Pancreas (tissue), 10 donors: ENCODE data around the gene RSPO4. TPM values are rescaled to one million over a fixed set of nuclear protein-coding genes. Genes with fewer than 3 reads are reported as not detected.
"Not testable (repeated sequence)": the region's sequence is repeated elsewhere in the genome, so short reads cannot be mapped to it uniquely, and the experiment has no call there.

Source experiments
- ATAC-seq, 4 donors: fragments of 200-7000 bp; cut with Tn5 transposase; one replicate each; pipeline versions ENCODE4 v1.8.0 to v1.9.1; 2020; ENCODE audit warnings: mild to moderate bottlenecking in 4 of 4, moderate library complexity in 4 of 4
- DNase-seq, 6 donors: peaks; one replicate each; pipeline ENCODE4 v3.0.0-alpha.2; 2020
- FAIRE-seq: peaks from 2 replicates; lab custom pipeline; 2012; peaks lifted over from hg19 to GRCh38; lab: Jason Lieb, UNC
- H3K27ac ChIP-seq, 4 donors: fragments of 200-600 bp; sonication (generic); 1 replicate in 3 of 4; 2 replicates in 1 of 4; pipeline versions ENCODE4 v1.5.0 to v1.8.0; 2020
- H3K27me3 ChIP-seq, 4 donors: fragments of 200-600 bp; one replicate each; pipeline ENCODE4 v1.8.0; 2021
- H3K36me3 ChIP-seq, 3 donors: fragments of 200-600 bp; sonication (generic) in 1 of 3; one replicate each; pipeline versions ENCODE4 v1.5.0 to v1.8.0; 2020 to 2021
- H3K4me1 ChIP-seq, 3 donors: fragments of 200-600 bp; one replicate each; pipeline ENCODE4 v1.8.0; 2021
- H3K4me3 ChIP-seq, 4 donors: fragments of 200-600 bp; sonication (generic) in 2 of 4; one replicate each; pipeline versions ENCODE4 v1.5.0 to v1.8.0; 2020 to 2021
- H3K9me3 ChIP-seq, 4 donors: fragments of 200-600 bp; one replicate each; pipeline ENCODE4 v1.8.0; 2021
- CTCF ChIP-seq, 4 donors: fragments of 200-600 bp; sonication (generic) in 3 of 4; IDR thresholded peaks; one replicate each; pipeline versions ENCODE4 v1.5.0 to v1.8.0; 2021; ENCODE audit warnings: antibody characterized with exemption in 4 of 4
- WGBS, 2 donors: extraction: QIAGEN DNeasy Blood & Tissue Kit; methylation state at CpG; one replicate each; pipeline ENCODE4 v1.1.7; 2013; 5-methylcytosine and 5-hydroxymethylcytosine counted together
- intact Hi-C, 3 donors: fragments of 100-400 bp; cut with DNase I; formaldehyde crosslinking; loops; one replicate each; pipeline versions ENCODE4 v1.11.1 to v1.14.2; 2022
- polyA plus RNA-seq, 2 donors: library from polyadenylated mRNA; stranded (reverse); fragments of 200-250 nt; gene quantifications; one replicate each; pipeline ENCODE4 v1.2.3, GENCODE V29; 2013
- total RNA-seq, 6 donors: library from RNA; stranded (reverse); fragmentation: NEBNext Ultra II Directional in 4 of 6; extraction: Animal tissue kit (Norgen Biotek cat#: 25700) in 4 of 6; gene quantifications; one replicate each; pipeline versions ENCODE4 v1.2.1 to v1.2.4, GENCODE V29; 2021 to 2023
- donor health status: healthy with polysubstance abuse.
- donor health status: DM: no; HTN: no; CAD: no; lungs with moderate emphysema.
- donor health status: DM: no; HTN: no; CAD: no.
- donor health status: control.
- donor health status: control.
- donor health status: Bipolar disorder and iron deficiency.
- donor health status: DM: yes; HTN: yes; CAD: no.
- donor health status: DM: no; HTN: no; CAD: no.
- donor health status: DM: no; HTN: no; CAD: no.
- donor health status: DM: yes; HTN: yes; CAD: no.

RSPO4 gene
- total and polyA plus RNA-seq, 8 donors = 0.08 to 0.28 (median 0.09) TPM; not detected in 3

GRCh38 chr20:986733-987355, 15.3 kb downstream of the RSPO4 start:
- 60 to 70% methylated on average over 4 of the region's 4 CpGs for WGBS, 2 donors
- ATAC-seq = no peak
- intact Hi-C loops = no loop called here
- FAIRE-seq = no peak
- Histone ChIP-seq H3K27me3 (peaks cover 0 to 7% (median 2%) of the 10 kb centered on the region in 4 donors), H3K36me3 (no peaks in the 10 kb centered on the region), H3K9me3 (no peaks in the 10 kb centered on the region), H3K4me3 (no peak overlapping the region), H3K27ac (no peak overlapping the region), H3K4me1 (no peaks in the 10 kb centered on the region)
- no peak for DNase-seq
- TF ChIP-seq CTCF (IDR thresholded peaks at IDR 0.05) = no peak

GRCh38 chr20:984994-985393, 17.1 kb downstream of the RSPO4 start:
- not testable (repeated sequence) for FAIRE-seq

GRCh38 chr20:982754-983153, 19.4 kb downstream of the RSPO4 start:
- H3K27me3 ChIP-seq = no peaks in the 10 kb centered on the region
- no peak for TF ChIP-seq CTCF (IDR thresholded peaks at IDR 0.05)
- ATAC-seq (no peak), DNase-seq (no peak), FAIRE-seq (no peak)
- no peak overlapping the region for H3K27ac ChIP-seq
- intact Hi-C loops = no loop called here
- no peaks in the 10 kb centered on the region for H3K36me3 ChIP-seq
- WGBS, 2 donors = 19 to 20% methylated on average over 9 of the region's 9 CpGs
- no peaks in the 10 kb centered on the region for H3K4me1 ChIP-seq
- H3K9me3 ChIP-seq = no peaks in the 10 kb centered on the region
- no peak overlapping the region for H3K4me3 ChIP-seq

More at GRCh38 chr20:984994-985393, 17.1 kb downstream of the RSPO4 start:
- H3K36me3 ChIP-seq, DNase-seq, H3K4me3 ChIP-seq, H3K27ac ChIP-seq, ATAC-seq, intact Hi-C loops, H3K4me1 ChIP-seq, H3K27me3 ChIP-seq, H3K9me3 ChIP-seq: not testable (repeated sequence)
- 52 to 68% methylated on average over 1 of the region's 1 CpG for WGBS, 2 donors

- Histone ChIP-seq H3K4me3 (no peak overlapping the region), H3K27me3 (no peaks in the 10 kb centered on the region), H3K9me3 (no peaks in the 10 kb centered on the region), H3K36me3 (no peaks in the 10 kb centered on the region), H3K27ac (no peak overlapping the region), H3K4me1 (no peaks in the 10 kb centered on the region)
- intact Hi-C loops = no loop called here
- TF ChIP-seq CTCF (IDR thresholded peaks at IDR 0.05) = no peak
- FAIRE-seq = no peak
- DNase-seq = no peak
- ATAC-seq = no peak
- 44 to 81% methylated on average over 1 of the region's 1 CpG for WGBS, 2 donors
These were observed 25.1 kb downstream of the RSPO4 start for GRCh38 chr20:977021-977420.

- no peak overlapping the region for H3K27ac ChIP-seq
- no peaks in the 10 kb centered on the region for H3K36me3 ChIP-seq
- no peaks in the 10 kb centered on the region for H3K4me1 ChIP-seq
- no peak for TF ChIP-seq CTCF (IDR thresholded peaks at IDR 0.05)
- H3K4me3 ChIP-seq = no peak overlapping the region
- no peak for DNase-seq
- ATAC-seq = no peak
- H3K27me3 ChIP-seq = no peaks in the 10 kb centered on the region
- H3K9me3 ChIP-seq = no peaks in the 10 kb centered on the region
- WGBS, 2 donors = 38 to 45% methylated on average over 2 of the region's 2 CpGs
- no peak for FAIRE-seq
- intact Hi-C loops = no loop called here
These were observed 26.1 kb downstream of the RSPO4 start for GRCh38 chr20:976033-976432.
